Tibial nerve (tissue), 3 donors: ENCODE measurements around the gene C3orf52.

Source experiments
- CTCF ChIP-seq, 5 experiments: fragments of 200-600 bp in 3 of 5; fragments of 450-650 bp in 2 of 5; sonication (generic) in 3 of 5; IDR thresholded peaks; one replicate each; pipeline ENCODE4 v1.5.1; 2016 to 2019; ENCODE audit warnings: antibody characterized with exemption in 5 of 5, mild to moderate bottlenecking in 3 of 5, moderate library complexity in 2 of 5
- POLR2A ChIP-seq, 2 donors: fragments of 450-650 bp; IDR thresholded peaks; one replicate each; pipeline ENCODE4 v1.6.1; 2017; ENCODE audit warnings: antibody characterized with exemption in 2 of 2, mild to moderate bottlenecking in 2 of 2, moderate library complexity in 2 of 2

DNA sequence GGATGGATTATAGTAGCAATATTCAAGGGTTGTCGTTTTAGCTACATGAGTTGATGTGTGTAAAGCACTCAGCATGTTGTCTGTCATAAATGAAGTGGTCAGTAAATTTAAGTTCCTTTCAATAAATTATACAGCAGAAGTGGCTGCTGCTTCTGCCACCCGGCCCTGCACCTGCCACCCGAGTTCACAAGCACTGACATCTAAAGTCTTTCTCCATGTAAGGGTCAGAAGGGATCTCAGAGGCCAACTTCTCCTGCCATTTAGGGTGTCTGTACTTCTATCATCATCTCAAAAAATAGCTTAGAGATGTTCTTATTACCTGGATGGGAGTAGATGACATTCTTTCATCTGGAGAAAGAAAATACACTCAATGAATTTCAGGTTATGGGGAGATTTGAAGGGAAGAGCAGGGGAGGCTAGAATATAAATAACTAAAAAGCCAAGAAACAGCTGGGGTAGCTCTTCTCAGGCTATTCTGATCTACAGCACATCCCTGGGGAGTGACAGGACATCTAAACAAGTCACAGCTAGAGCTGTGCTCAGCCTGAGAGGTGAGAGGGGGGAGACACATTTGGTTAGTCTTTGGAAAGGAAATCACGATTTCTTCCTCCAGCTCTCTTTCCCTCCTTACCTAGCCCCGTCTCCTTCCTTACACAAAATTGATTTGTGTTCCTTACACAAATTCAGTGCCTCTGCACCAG is 38.9 kb downstream of the C3orf52 start:
- no peak for TF ChIP-seq CTCF (IDR thresholded peaks at IDR 0.05)
- TF ChIP-seq POLR2A (IDR thresholded peaks at IDR 0.05) = no peak
